HPDE6-E6E7 (cell line): ENCODE data around the gene PVALEF.
"Not testable (repeated sequence)": the region's sequence is repeated elsewhere in the genome, so short reads cannot be mapped to it uniquely, and the experiment has no call there.

Experiments
- DNase-seq: peaks from one replicate; pipeline ENCODE4 v3.0.0; 2011; ENCODE audit warnings: missing footprints; ENCODE audit errors: extremely low spot score

The PVALEF gene

GRCh38 chr17:81143717-81144422 is 21.4 kb upstream of the PVALEF start:
- no peak for DNase-seq

- DNase-seq = no peak
These were observed 20.9 kb upstream of the PVALEF start for GRCh38 chr17:81144423-81144781.

GRCh38 chr17:81146208-81146607 is 19.1 kb upstream of the PVALEF start:
- DNase-seq = not testable (repeated sequence)

- DNase-seq = no peak
These were observed 17.6 kb upstream of the PVALEF start for GRCh38 chr17:81147701-81148100.

GRCh38 chr17:81148571-81148970 is 16.7 kb upstream of the PVALEF start:
- no peak for DNase-seq

GRCh38 chr17:81148986-81149533 is 16.2 kb upstream of the PVALEF start:
- DNase-seq = no peak

GRCh38 chr17:81150377-81151077 is 14.8 kb upstream of the PVALEF start:
- no peak for DNase-seq

- DNase-seq = no peak
These were observed 14.0 kb upstream of the PVALEF start for GRCh38 chr17:81151278-81151677.

- DNase-seq = no peak
These were observed 12.9 kb upstream of the PVALEF start for GRCh38 chr17:81152288-81152828.

GRCh38 chr17:81153340-81153803 is 11.9 kb upstream of the PVALEF start:
- no peak for DNase-seq

- not testable (repeated sequence) for DNase-seq
These were observed 11.3 kb upstream of the PVALEF start for GRCh38 chr17:81154016-81154415.

- no peak for DNase-seq
These were observed 10.3 kb upstream of the PVALEF start for GRCh38 chr17:81154961-81155360.

- no peak for DNase-seq
These were observed 8.2 kb upstream of the PVALEF start for GRCh38 chr17:81156866-81157805.

- DNase-seq = no peak
These were observed 7.2 kb upstream of the PVALEF start for GRCh38 chr17:81157848-81158687.

- DNase-seq = no peak
These were observed 6.4 kb upstream of the PVALEF start for GRCh38 chr17:81158688-81159590.

GRCh38 chr17:81159611-81160265 is 5.6 kb upstream of the PVALEF start:
- DNase-seq = no peak

GRCh38 chr17:81160306-81160705 is 5.0 kb upstream of the PVALEF start:
- DNase-seq = no peak

GRCh38 chr17:81160747-81161453 is 4.4 kb upstream of the PVALEF start:
- no peak for DNase-seq
